Sigmoid colon (tissue), 4 donors: ENCODE measurements around the gene KCNJ10.

ENCODE experiments used
- POLR2A ChIP-seq, 2 donors: fragments of 450-650 bp; IDR thresholded peaks; one replicate each; pipeline ENCODE4 v1.6.1; 2016; ENCODE audit warnings: antibody characterized with exemption in 2 of 2, mild to moderate bottlenecking in 2 of 2, moderate library complexity in 2 of 2
- POLR2AphosphoS5 ChIP-seq, 4 donors: sonication (generic); formaldehyde crosslinking; IDR thresholded peaks; one replicate each; pipeline ENCODE4 v1.6.1; 2017; ENCODE audit warnings: antibody characterized with exemption in 4 of 4
- TF ChIP-seq, protein P1 (sequence below), 4 experiments: fragments of 450-650 bp in 3 of 4; fragments of 200-600 bp in 1 of 4; IDR thresholded peaks; one replicate each; pipeline ENCODE4 v1.5.1; 2016 to 2019; ENCODE audit warnings: antibody characterized with exemption in 4 of 4, mild to moderate bottlenecking in 3 of 4, moderate library complexity in 2 of 4

DNA sequence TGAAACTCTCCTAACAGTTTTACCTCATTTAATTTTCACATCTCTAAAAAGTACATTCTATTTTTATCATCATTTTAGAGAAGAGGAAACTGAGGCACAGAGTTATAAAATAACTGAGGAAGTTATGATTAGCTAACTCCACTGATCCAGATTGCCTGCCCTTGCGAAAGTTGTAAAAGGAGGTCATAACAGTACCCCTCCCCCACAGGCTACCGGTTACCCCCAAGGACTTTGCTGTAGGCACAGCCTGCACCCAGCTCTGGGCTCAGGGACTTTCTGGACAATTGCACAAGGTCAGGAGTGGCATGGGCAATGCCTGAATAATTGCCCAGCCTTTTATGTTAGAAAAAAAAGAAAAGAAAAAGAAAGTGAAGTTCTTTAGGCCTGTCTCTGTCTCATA lies 60.9 kb downstream of the KCNJ10 start:
- TF ChIP-seq POLR2AphosphoS5 (IDR thresholded peaks at IDR 0.05) (no peak), POLR2A (IDR thresholded peaks at IDR 0.05) (no peak)
- TF ChIP-seq, protein P1, sequence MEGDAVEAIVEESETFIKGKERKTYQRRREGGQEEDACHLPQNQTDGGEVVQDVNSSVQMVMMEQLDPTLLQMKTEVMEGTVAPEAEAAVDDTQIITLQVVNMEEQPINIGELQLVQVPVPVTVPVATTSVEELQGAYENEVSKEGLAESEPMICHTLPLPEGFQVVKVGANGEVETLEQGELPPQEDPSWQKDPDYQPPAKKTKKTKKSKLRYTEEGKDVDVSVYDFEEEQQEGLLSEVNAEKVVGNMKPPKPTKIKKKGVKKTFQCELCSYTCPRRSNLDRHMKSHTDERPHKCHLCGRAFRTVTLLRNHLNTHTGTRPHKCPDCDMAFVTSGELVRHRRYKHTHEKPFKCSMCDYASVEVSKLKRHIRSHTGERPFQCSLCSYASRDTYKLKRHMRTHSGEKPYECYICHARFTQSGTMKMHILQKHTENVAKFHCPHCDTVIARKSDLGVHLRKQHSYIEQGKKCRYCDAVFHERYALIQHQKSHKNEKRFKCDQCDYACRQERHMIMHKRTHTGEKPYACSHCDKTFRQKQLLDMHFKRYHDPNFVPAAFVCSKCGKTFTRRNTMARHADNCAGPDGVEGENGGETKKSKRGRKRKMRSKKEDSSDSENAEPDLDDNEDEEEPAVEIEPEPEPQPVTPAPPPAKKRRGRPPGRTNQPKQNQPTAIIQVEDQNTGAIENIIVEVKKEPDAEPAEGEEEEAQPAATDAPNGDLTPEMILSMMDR (IDR thresholded peaks at IDR 0.05): no peak
